Adrenal gland (tissue), 12 donors: ENCODE results near the gene COLGALT1. TPM values are rescaled to one million over a fixed set of nuclear protein-coding genes. Genes with fewer than 3 reads are reported as not detected.

Experiments
- DNase-seq, 7 donors: peaks; one replicate each; pipeline ENCODE4 v3.0.0-alpha.2; 2019 to 2020
- H3K27ac ChIP-seq, 5 donors: fragments of 200-600 bp; sonication (generic) in 4 of 5; 1 replicate in 3 of 5; 2 replicates in 2 of 5; pipeline versions ENCODE4 v1.5.1 to v1.8.0; 2016 to 2020; ENCODE audit warnings: mild to moderate bottlenecking in 1 of 5
- H3K27me3 ChIP-seq: fragments of 200-600 bp; 2 replicates; pipeline ENCODE4 v1.8.0; 2021
- H3K36me3 ChIP-seq, 2 donors: fragments of 200-600 bp; replicated peaks in 1 of 2; 1 replicate in 1 of 2; 2 replicates in 1 of 2; pipeline versions ENCODE4 v1.5.1 to v1.8.0; 2018 to 2022
- H3K4me1 ChIP-seq, 2 donors: fragments of 200-600 bp; replicated peaks in 1 of 2; 1 replicate in 1 of 2; 2 replicates in 1 of 2; pipeline versions ENCODE4 v1.5.1 to v1.8.0; 2018 to 2021
- H3K4me3 ChIP-seq, 4 donors: fragments of 200-600 bp; sonication (generic) in 3 of 4; one replicate each; pipeline ENCODE4 v1.5.1; 2016 to 2018
- H3K9me3 ChIP-seq, 3 donors: fragments of 200-600 bp; sonication (generic) in 1 of 3; replicated peaks in 1 of 3; 1 replicate in 2 of 3; 2 replicates in 1 of 3; pipeline versions ENCODE4 v1.5.1 to v1.8.0; 2016 to 2021
- POLR2A ChIP-seq, 2 donors: fragments of 450-650 bp; IDR thresholded peaks; one replicate each; pipeline ENCODE4 v1.6.1; 2017; ENCODE audit warnings: antibody characterized with exemption in 2 of 2, mild to moderate bottlenecking in 2 of 2, moderate library complexity in 1 of 2
- WGBS, 4 donors: extraction: QIAGEN DNeasy Blood & Tissue Kit in 2 of 4; methylation state at CpG; one replicate each; pipeline versions ENCODE4 v1.1.5 to v1.1.7; 2013 to 2017; 5-methylcytosine and 5-hydroxymethylcytosine counted together
- intact Hi-C, 2 donors: fragments of 100-400 bp; cut with DNase I; formaldehyde crosslinking; loops; one replicate each; pipeline versions ENCODE4 v1.14.1 to v1.15.0; 2022 to 2023
- polyA plus RNA-seq, 3 donors: library from polyadenylated mRNA; stranded (reverse); fragments of 200-250 nt in 2 of 3; fragments of 350-450 nt in 1 of 3; fragmentation: Illumina TruSeq in 1 of 3; extraction: RNeasy Lipid Tissue Mini Kit (QIAGEN cat#74804) in 1 of 3; gene quantifications; one replicate each; pipeline ENCODE4 v1.2.3, GENCODE V29; 2013 to 2014
- total RNA-seq, 9 donors: library from RNA; depleted of rRNA in 4 of 9; stranded (reverse); fragments of >200 nt in 4 of 9; fragments of 120-200 nt in 1 of 9; fragmentation: NEBNext Ultra II Directional in 1 of 9; extraction: Animal tissue kit (Norgen Biotek cat#: 25700) in 1 of 9; gene quantifications; one replicate each; pipeline versions ENCODE4 v1.1.0 to v1.2.4, GENCODE V29; 2013 to 2023
- TF ChIP-seq, protein P1 (sequence below), 6 experiments: fragments of 450-650 bp in 4 of 6; fragments of 200-600 bp in 2 of 6; sonication (generic) in 1 of 6; IDR thresholded peaks; 1 replicate in 5 of 6; 2 replicates in 1 of 6; pipeline versions ENCODE4 v1.5.1 to v1.8.0; 2016 to 2021; ENCODE audit warnings: antibody characterized with exemption in 6 of 6, mild to moderate bottlenecking in 2 of 6, moderate library complexity in 1 of 6
- donor health status: healthy with polysubstance abuse.
- donor health status: Bipolar disorder and iron deficiency.
- donor health status: DM: yes; HTN: yes; CAD: no.
- donor health status: DM: no; HTN: no; CAD: no.
- donor health status: DM: no; HTN: no; CAD: no.
- donor health status: DM: yes; HTN: yes; CAD: no.

The COLGALT1 gene
- total and polyA plus RNA-seq, 12 donors = 23.5 to 81.0 (median 56.7) TPM

- no peaks in the 10 kb centered on the region for H3K36me3 ChIP-seq
- H3K4me1 ChIP-seq = peaks cover 5 to 8% of the 10 kb centered on the region in 2 donors
- no peak overlapping the region for H3K4me3 ChIP-seq
- H3K27me3 ChIP-seq = peaks cover 4% of the 10 kb centered on the region
- no peak for TF ChIP-seq POLR2A (IDR thresholded peaks at IDR 0.05)
- TF ChIP-seq, protein P1, sequence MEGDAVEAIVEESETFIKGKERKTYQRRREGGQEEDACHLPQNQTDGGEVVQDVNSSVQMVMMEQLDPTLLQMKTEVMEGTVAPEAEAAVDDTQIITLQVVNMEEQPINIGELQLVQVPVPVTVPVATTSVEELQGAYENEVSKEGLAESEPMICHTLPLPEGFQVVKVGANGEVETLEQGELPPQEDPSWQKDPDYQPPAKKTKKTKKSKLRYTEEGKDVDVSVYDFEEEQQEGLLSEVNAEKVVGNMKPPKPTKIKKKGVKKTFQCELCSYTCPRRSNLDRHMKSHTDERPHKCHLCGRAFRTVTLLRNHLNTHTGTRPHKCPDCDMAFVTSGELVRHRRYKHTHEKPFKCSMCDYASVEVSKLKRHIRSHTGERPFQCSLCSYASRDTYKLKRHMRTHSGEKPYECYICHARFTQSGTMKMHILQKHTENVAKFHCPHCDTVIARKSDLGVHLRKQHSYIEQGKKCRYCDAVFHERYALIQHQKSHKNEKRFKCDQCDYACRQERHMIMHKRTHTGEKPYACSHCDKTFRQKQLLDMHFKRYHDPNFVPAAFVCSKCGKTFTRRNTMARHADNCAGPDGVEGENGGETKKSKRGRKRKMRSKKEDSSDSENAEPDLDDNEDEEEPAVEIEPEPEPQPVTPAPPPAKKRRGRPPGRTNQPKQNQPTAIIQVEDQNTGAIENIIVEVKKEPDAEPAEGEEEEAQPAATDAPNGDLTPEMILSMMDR (IDR thresholded peaks at IDR 0.05) = no peak
- H3K9me3 ChIP-seq = no peaks in the 10 kb centered on the region
- WGBS, 4 donors = 61 to 73% (median 65%) methylated on average over 7 of the region's 7 CpGs
- intact Hi-C loops = no loop called here
- DNase-seq = no peak
- H3K27ac ChIP-seq = no peak overlapping the region
These were observed 47.5 kb downstream of the COLGALT1 start for GRCh38 chr19:17602872-17603510.

DNA sequence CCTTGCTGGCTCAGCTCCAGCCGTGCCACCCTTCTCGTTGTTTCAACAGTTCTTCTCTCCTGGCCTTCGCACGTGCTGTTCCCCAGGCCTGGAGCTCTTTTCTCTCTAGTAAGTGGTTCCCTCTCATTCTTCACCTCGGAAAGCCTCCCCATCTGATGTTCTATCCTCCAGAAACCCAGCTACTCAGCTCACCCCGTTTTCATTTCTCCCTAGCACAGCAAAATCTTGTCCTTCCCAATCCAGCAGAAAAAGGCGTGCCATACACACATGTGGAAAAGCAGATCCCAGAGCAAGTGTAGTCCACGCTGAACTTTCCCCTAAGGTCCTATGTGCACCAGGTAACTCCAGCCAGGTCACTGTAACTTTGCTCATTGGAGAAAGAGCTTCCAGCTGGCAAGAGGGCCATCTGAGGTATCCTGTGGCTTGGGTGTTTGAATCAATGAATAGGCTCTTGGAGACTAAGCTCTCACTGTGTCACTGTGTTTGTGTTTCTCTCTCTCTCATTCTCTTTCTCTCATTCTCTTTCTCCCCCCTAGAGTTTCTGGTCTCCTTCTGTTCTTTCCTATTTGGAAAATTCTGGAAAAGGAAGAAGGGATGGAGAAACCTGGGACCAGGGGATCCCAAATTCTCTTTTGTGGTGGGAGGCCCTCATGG, 49.0 kb downstream of the COLGALT1 start:
- no peak for TF ChIP-seq POLR2A (IDR thresholded peaks at IDR 0.05)
- TF ChIP-seq, protein P1 (IDR thresholded peaks at IDR 0.05) = no peak
- H3K27me3 ChIP-seq = peaks cover 4% of the 10 kb centered on the region
- intact Hi-C loops = no loop called here
- no peak overlapping the region for H3K27ac ChIP-seq
- WGBS, 4 donors = 65 to 78% (median 69%) methylated on average over 8 of the region's 8 CpGs
- H3K36me3 ChIP-seq = no peaks in the 10 kb centered on the region
- no peak for DNase-seq
- H3K9me3 ChIP-seq = no peaks in the 10 kb centered on the region
- H3K4me3 ChIP-seq = no peak overlapping the region
- peaks cover 5 to 8% of the 10 kb centered on the region in 2 donors for H3K4me1 ChIP-seq

- Histone ChIP-seq H3K36me3 (no peaks in the 10 kb centered on the region), H3K27me3 (peaks cover 4% of the 10 kb centered on the region), H3K9me3 (no peaks in the 10 kb centered on the region), H3K4me3 (no peak overlapping the region), H3K4me1 (peaks cover 5 to 8% of the 10 kb centered on the region in 2 donors), H3K27ac (no peak overlapping the region)
- no peak for DNase-seq
- intact Hi-C loops = no loop called here
- TF ChIP-seq, protein P1 (IDR thresholded peaks at IDR 0.05) = no peak
- TF ChIP-seq POLR2A (IDR thresholded peaks at IDR 0.05) = no peak
- 80 to 94% (median 81%) methylated on average over 8 of the region's 8 CpGs for WGBS, 4 donors
These were observed 49.7 kb downstream of the COLGALT1 start for GRCh38 chr19:17605117-17605516.

DNA sequence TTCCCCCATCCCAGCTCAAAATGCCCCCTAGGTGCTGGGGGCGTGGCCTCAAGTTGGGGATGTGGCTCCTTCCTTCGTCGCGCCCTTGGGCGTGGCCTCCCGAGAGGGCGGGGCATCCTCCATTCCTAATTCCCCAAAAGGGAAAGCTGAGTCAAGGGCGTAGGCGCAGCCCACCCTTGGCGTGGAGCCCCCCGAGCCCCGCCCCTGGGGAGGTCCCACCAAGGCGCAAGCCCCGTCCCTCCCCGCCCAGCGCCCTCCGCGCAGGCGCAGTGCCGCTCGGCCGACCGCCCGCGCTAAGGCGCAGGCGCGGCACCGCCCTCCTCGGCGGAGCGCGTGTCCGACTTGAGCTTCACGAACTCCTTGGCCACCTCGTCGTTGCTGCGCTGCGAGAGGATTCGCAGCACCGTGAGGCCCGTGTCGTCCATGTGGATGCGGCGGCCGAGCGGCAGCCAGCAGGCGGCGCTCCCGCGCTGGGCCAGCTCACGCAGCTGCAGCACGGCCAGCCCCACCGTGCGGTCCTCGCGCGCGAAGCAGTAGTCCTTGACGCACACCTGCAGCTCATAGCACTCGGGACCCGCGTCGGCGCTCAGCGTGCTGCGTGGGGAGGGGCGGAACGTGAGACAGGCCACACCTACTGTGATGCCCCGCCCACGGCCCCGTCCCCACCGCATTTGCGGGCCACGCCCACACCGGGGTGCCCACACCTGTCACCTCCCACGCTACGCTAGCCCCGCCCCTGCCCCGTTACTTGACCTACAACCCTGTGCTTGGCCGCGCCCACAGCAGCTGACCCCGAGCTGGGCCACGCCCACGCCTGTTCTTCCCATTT, 50.5 kb downstream of the COLGALT1 start:
- H3K4me1 ChIP-seq = peaks cover 5 to 8% of the 10 kb centered on the region in 2 donors
- intact Hi-C loops = no loop called here
- peak overlapping the region in 1 of 4 donors; percentile 44 for H3K4me3 ChIP-seq
- TF ChIP-seq, protein P1 (IDR thresholded peaks at IDR 0.05) = peak; percentile 10 to 74 (median 48)
- no peak for TF ChIP-seq POLR2A (IDR thresholded peaks at IDR 0.05)
- peaks cover 4% of the 10 kb centered on the region for H3K27me3 ChIP-seq
- no peaks in the 10 kb centered on the region for H3K9me3 ChIP-seq
- WGBS, 4 donors = 1 to 5% (median 2%) methylated on average over 13 to 85 of the region's 85 CpGs
- H3K36me3 ChIP-seq = no peaks in the 10 kb centered on the region
- peak overlapping the region in 4 of 5 donors; percentile 1 to 86 (median 52) for H3K27ac ChIP-seq
- peak; percentile 65 to 84 (median 75) for DNase-seq
